HG02588 (cell line): ENCODE results near the gene ELMOD1.

Experiments used
- ATAC-seq: cut with Tn5 transposase; IDR thresholded peaks from one replicate; pipeline ENCODE4 v1.9.1; 2021; ENCODE audit warnings: mild to moderate bottlenecking, moderate library complexity; ENCODE audit not compliant: unreplicated experiment

Gene ELMOD1

GRCh38 chr11:107683061-107683460 lies 92.1 kb downstream of the ELMOD1 start:
- no peak for ATAC-seq

DNA sequence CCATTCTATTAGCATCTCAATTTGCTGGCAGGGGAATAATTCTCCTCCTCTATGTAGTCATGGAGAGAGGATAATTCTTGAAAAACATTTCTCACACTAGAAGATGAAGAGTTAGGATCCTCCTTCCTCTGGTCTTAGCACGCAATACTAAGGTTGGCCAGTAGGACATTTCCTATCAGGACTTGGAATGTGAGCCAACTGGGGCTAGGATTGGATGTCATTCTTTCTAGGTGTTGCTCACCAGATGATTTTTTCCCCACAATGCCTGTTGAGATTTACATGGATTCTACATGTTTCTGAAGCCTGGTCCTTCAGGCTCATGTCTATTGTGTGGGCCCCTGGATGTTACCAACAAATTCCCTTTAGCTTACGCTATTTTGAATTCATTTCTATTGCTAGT lies 92.9 kb downstream of the ELMOD1 start:
- ATAC-seq, result no peak

GRCh38 chr11:107688322-107688918 lies 97.5 kb downstream of the ELMOD1 start:
- no peak for ATAC-seq

GRCh38 chr11:107689317-107690202 lies 98.6 kb downstream of the ELMOD1 start:
- ATAC-seq, result peak; percentile 74

GRCh38 chr11:107691000-107691750 lies 100.2 kb downstream of the ELMOD1 start:
- no peak for ATAC-seq

DNA sequence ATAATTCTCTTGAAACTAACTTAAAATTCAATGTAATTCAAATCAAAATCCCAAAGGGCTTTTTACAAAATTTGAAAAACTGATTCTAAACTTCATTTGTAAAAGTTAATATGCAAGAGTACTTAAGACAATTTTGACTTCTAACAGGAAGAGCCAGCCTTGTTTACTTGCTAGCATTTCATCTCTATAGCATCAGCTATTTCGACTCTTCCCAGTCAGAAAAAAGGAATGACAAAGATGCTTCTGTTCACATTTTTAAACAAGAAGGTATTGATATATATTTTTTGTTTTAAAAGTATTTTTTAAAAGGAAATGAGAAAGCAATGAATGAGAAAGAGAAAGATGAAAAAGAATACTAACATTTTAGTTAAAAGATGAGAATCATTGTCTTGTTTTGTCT lies 104.5 kb downstream of the ELMOD1 start:
- ATAC-seq, result no peak

GRCh38 chr11:107696140-107696539 lies 105.2 kb downstream of the ELMOD1 start:
- ATAC-seq, result no peak

- no peak for ATAC-seq
These were observed 106.3 kb downstream of the ELMOD1 start for GRCh38 chr11:107697291-107697690.

GRCh38 chr11:107699371-107700285 lies 108.7 kb downstream of the ELMOD1 start:
- ATAC-seq, result no peak

DNA sequence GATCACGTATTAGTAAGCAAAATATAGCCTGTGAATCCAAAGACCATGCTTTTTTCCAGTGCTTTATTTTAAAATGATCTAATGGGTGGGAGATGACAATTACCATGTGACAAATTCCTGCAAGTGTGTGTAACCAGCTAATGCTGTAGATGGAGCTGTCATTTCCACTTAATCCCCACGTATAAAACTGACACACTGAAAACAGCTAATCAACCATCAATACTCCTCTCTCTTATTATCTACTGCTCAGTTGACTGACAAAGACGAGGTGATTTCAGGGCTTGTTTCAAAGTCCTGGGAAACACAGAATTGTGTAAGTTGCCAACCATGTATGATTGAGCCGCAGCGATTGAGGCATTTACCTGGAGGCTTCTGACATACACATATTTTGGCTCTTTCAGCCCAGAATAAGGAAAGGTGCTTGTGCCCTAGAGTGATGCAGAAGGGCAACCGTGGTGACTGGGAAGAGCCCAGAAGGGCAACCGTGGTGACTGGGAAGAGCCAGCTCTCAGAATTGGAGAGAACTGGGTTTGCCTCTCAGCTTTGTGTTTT lies 111.2 kb downstream of the ELMOD1 start:
- no peak for ATAC-seq

- ATAC-seq, result no peak
These were observed 111.8 kb downstream of the ELMOD1 start for GRCh38 chr11:107702723-107703122.

DNA sequence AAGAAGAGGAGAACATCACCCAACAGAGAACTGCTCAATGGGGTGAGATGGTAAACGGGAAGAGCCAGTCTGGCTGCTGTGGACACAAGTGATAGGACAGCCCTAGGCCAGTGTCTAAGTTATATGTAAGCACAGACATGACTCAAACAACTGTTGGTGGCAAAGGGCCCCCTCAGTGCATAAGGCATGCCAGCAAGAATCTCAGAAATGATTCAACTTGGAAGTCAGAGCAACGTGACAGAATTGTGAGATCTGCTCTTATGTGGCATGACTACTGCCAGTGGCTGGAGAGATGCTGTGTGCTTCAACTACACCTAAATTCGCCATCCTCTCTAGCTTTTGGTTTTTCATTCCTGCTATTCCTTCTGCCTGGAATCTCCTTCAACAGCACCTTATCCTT lies 113.5 kb downstream of the ELMOD1 start:
- no peak for ATAC-seq

DNA sequence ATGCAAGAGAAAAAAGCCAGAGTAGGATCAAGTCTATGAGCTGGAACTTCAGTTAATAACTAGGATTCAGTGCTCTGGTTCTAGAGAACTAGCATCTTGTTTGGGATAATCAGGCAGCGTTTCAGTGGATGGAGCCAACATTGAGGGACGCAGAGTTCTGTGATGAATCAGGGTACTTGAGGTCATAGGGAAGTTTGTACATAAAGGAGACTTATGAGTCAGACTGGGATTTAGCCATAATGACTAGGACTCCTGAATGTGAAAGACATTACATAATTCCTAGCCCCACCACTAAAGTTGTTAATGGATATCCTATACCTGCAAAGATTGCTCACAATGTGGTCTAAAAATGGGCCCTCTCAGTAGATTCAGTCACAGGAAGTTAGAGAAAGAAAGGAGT lies 114.1 kb downstream of the ELMOD1 start:
- ATAC-seq, result no peak

- no peak for ATAC-seq
These were observed 115.6 kb downstream of the ELMOD1 start for GRCh38 chr11:107706531-107706930.

- ATAC-seq, result no peak
These were observed 116.3 kb downstream of the ELMOD1 start for GRCh38 chr11:107707215-107707671.

- ATAC-seq, result no peak
These were observed 116.9 kb downstream of the ELMOD1 start for GRCh38 chr11:107707807-107708206.

- no peak for ATAC-seq
These were observed 117.8 kb downstream of the ELMOD1 start for GRCh38 chr11:107708792-107709191.

DNA sequence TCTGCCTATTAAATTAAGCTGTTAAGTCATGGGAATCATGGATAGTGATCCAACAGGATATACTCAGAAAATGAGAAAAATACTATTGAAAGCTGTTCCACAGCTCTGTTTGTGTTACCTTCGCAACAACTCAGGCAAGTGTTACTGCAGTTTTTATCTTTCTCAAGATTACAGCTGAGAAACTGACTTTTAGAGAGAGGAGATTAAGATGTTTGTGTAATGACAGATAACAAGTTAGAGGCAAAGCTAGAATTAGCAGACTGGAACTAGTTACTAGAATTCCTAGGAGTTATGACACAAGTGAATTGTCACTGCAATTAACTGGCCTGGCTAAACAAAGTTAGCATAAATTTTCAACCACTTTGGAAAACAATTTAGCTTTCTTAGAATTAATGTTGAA lies 119.4 kb downstream of the ELMOD1 start:
- no peak for ATAC-seq

DNA sequence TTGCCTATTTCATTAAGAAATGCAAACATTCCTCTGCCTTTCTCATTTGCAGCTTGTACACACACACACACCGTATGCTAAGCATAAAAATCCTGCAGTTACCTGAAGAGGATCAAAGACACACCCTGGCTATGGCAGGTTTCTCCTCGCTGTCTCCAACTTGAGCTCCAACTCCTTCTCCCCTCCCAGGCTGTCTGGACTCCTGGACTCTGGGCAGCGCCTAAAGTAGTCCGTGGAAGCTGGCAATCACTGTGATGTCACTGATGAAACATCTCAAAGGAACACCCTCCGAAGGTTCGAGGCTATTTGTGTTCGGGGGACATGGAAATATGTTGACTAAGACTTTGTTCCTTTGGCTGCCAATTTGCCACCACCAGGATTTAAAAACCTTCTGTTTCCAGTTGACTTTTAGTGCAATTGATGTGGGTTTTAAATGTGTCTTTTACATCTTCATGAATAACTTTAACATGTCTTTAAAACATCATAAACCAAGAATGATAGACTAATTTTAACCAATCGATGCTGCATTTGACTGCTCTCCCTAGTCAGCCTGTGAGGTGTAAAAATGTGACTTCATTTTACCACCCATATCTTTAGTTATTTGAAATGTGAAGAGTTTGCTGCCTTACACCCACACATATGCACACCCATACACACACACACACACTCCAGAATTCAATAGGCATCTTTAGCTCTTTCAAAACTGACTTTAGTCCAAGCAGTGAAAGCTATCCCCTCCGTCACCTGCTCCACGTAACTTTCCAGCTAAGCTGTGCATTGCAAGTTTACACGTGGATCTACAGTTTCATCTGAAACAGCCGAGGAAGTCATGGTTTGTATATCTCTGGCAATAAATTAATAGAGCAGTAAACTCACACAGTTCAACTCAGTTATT lies 121.2 kb downstream of the ELMOD1 start, which contains the start of gene SLN:
Gene SLN, minus strand, starts transcription at position 196 of the 895 bp plus-strand sequence.
- no peak for ATAC-seq
